ENCODE data around the gene GRAMD1A.
"Not testable (repeated sequence)": the region's sequence is repeated elsewhere in the genome, so short reads cannot be mapped to it uniquely, and the experiment has no call there.

Gene GRAMD1A

DNA sequence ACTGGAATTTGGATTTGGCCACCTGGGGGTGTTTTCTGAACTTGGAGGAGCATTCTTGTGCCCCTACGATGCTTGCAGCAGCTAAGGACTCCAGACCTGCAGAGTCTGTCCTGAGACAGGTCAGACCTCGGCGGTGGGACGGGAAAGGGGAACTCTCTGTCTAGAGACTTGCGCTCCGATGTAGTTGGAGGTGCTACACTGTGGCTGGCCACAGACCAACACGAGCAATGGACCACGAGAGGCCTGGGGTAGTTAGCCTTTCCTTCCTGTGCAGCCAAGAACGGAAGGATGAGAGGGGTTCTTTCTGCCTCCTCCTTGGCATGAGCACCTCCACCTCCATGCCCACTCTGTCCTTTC is 5.9 kb upstream of the GRAMD1A start:
- no peak overlapping the region for H3K27ac ChIP-seq (ENCODE audit: low read depth, low read length)
- H3K4me1 ChIP-seq (ENCODE audit: control insufficient read depth, insufficient read depth, low read length, unreplicated experiment) = peaks cover 7% of the 10 kb centered on the region
- H2AFZ ChIP-seq (ENCODE audit: low read length, unreplicated experiment) = no peak overlapping the region
- H3K4me3 ChIP-seq (ENCODE audit: low read depth, low read length) = no peak overlapping the region
- no peaks in the 10 kb centered on the region for H3K36me3 ChIP-seq (ENCODE audit: insufficient read depth, low read length)
- H3K27me3 ChIP-seq (ENCODE audit: insufficient read depth, low read length) = no peaks in the 10 kb centered on the region
- no peaks in the 10 kb centered on the region for H3K79me2 ChIP-seq (ENCODE audit: control insufficient read depth, insufficient read depth, low read length, unreplicated experiment)

DNA sequence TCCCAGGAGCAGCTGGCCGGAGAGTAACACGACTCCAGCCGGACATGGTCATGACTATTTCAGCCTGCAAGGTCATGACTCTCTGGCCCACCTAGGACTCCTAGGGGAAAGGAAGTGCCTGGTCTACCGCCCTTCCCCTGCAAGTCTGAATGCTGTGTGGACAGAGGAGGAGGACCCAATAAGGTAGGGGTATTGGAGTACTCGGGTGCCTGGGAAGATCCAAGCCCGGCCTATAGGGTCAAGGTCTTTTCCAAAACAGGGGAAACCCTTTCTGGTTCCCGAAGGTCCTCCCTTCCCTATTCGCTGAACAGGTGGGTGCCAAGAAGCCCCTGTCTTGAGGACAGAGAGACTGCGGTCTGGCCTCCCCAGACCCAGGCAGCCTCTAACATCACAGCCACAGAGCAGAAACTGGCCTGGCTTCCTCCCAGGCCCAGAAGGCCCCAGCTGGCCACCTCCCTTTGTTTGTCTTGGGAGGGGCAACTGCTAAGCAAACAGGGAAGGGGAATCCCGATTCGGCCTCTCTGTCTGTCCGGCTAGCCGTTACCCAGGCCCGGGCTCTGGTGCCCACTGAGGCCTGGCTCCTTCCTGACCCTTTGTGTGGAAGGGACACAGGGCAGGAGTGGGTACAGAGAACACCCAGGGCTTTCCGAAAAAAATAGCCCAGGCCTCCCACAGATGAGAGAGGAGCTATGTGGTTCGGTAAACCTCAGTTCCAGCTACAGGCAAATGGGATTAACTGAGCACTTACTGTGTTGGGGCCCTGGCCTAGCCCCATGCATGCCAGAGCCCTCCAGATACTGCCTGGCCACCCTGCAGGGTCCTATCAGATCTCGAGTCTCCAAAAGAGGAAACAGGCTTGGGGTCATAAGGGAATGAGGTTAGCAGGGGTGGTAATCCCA is 5.2 kb upstream of the GRAMD1A start:
- H3K4me3 ChIP-seq (ENCODE audit: low read depth, low read length) = no peak overlapping the region
- H2AFZ ChIP-seq (ENCODE audit: low read length, unreplicated experiment) = no peak overlapping the region

DNA sequence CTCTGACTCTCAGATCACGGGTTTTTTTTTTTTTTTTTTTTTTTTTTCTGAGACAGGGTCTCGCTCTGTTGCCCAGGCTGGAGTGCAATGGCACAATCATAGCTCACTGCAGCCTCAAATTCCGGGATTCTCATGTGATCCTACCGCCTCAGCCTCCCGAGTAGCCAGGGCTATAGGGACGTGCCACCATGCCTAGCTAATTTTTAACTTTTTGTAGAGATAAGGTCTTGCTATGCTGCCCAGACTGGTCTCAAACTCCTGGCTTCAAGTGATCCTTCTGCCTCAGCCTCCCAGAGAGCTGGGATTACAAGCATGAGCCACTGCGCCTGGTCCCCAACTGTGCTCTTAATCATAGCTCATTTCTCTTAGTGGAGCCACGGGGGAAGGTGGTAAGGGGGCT is 4.6 kb upstream of the GRAMD1A start:
- no peak overlapping the region for H3K4me3 ChIP-seq (ENCODE audit: low read depth, low read length)
- no peak overlapping the region for H2AFZ ChIP-seq (ENCODE audit: low read length, unreplicated experiment)
- no peak overlapping the region for H3K27ac ChIP-seq (ENCODE audit: low read depth, low read length)
- no peaks in the 10 kb centered on the region for H3K36me3 ChIP-seq (ENCODE audit: insufficient read depth, low read length)
- H3K4me1 ChIP-seq (ENCODE audit: control insufficient read depth, insufficient read depth, low read length, unreplicated experiment) = peaks cover 11% of the 10 kb centered on the region
- H3K27me3 ChIP-seq (ENCODE audit: insufficient read depth, low read length) = no peaks in the 10 kb centered on the region
- H3K79me2 ChIP-seq (ENCODE audit: control insufficient read depth, insufficient read depth, low read length, unreplicated experiment) = peaks cover 2% of the 10 kb centered on the region

More for the DNA sequence above, 5.2 kb upstream of the GRAMD1A start:
- Histone ChIP-seq H3K27ac (ENCODE audit: low read depth, low read length) (no peak overlapping the region), H3K27me3 (ENCODE audit: insufficient read depth, low read length) (no peaks in the 10 kb centered on the region), H3K36me3 (ENCODE audit: insufficient read depth, low read length) (no peaks in the 10 kb centered on the region), H3K79me2 (ENCODE audit: control insufficient read depth, insufficient read depth, low read length, unreplicated experiment) (peaks cover 1% of the 10 kb centered on the region), H3K4me1 (ENCODE audit: control insufficient read depth, insufficient read depth, low read length, unreplicated experiment) (peaks cover 11% of the 10 kb centered on the region)

DNA sequence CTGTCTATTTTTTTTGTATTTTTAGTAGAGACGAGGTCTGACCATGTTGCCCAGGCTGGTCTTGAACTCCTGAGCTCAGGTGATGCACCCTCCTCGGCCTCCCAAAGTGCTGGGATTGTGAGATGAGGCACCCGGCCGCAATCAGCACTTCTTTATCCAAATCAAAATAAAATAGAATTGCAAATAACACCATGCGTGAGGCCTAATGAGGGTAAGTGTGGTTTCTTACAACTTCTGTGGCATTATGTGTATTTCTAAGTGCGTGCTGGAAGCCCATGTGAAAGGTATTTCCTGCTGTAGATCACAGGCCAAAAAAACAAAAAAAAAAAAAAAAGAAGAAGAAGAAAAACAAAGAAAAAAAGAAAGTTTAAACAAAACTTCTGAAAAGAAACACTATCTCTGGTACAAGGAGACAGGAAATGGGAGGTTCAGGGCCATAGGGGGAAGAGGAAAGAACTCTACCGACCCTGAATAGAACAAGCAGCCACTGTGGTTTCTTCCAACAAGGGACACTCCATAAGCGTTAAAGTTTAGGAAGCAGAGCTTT is 3.0 kb upstream of the GRAMD1A start:
- Histone ChIP-seq H3K79me2 (ENCODE audit: control insufficient read depth, insufficient read depth, low read length, unreplicated experiment) (peaks cover 15% of the 10 kb centered on the region), H3K4me1 (ENCODE audit: control insufficient read depth, insufficient read depth, low read length, unreplicated experiment) (peaks cover 11% of the 10 kb centered on the region), H3K27me3 (ENCODE audit: insufficient read depth, low read length) (no peaks in the 10 kb centered on the region), H3K36me3 (ENCODE audit: insufficient read depth, low read length) (no peaks in the 10 kb centered on the region), H3K4me3 (ENCODE audit: low read depth, low read length) (no peak overlapping the region), H3K27ac (ENCODE audit: low read depth, low read length) (no peak overlapping the region), H2AFZ (ENCODE audit: low read length, unreplicated experiment) (no peak overlapping the region)

- H3K4me1 ChIP-seq (ENCODE audit: control insufficient read depth, insufficient read depth, low read length, unreplicated experiment) = peaks cover 11% of the 10 kb centered on the region
- H2AFZ ChIP-seq (ENCODE audit: low read length, unreplicated experiment); H3K27ac ChIP-seq (ENCODE audit: low read depth, low read length); H3K4me3 ChIP-seq (ENCODE audit: low read depth, low read length); H3K27me3 ChIP-seq (ENCODE audit: insufficient read depth, low read length); H3K36me3 ChIP-seq (ENCODE audit: insufficient read depth, low read length): not testable (repeated sequence)
- H3K79me2 ChIP-seq (ENCODE audit: control insufficient read depth, insufficient read depth, low read length, unreplicated experiment) = peaks cover 20% of the 10 kb centered on the region
Observed at GRCh38 chr19:34998224-34998623, 1.9 kb upstream of the GRAMD1A start.

DNA sequence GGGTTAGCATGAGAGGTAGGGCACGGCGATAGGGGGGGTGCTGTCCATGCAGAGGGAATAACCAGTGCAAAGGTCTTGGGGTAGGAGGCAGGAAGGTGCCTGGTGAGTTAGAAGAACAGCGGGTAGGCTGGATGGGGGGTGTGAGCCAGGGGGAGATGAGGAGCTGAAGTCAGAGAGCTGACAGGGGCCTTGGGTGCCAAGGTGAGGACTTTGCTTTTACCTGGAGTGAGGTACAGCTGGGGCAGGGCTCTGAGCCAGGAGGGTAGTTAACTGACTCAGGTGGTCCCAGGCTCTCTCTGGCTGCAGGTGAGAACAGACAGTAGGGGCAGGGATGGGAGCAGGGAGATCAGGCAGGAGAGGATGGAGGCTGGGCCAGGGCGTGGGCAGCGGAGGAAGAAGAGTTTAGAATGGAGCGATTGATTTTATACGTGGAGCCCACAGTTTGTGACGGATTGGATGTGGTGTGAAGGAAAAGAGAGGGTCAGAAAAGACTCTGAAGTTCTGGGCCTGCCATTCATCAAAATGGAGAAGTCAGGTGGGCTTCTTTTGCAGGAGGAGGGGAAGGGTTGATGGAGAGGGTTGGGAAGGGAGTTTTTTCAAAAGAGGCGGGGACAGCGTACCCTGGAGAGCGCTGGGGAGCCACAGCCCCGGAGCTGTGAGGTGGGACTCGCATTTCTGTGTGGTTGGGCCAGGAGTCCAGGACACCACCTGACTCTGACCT is 1.2 kb upstream of the GRAMD1A start:
- H3K4me3 ChIP-seq (ENCODE audit: low read depth, low read length) = peak overlapping the region; percentile 88
- H3K27ac ChIP-seq (ENCODE audit: low read depth, low read length) = peak overlapping the region; percentile 91; the same call in 1 of the 2 replicates

GRCh38 chr19:35000338-35000646 is 169 bp downstream of the GRAMD1A start:
- H3K27ac ChIP-seq (ENCODE audit: low read depth, low read length) = no peak overlapping the region
- H3K79me2 ChIP-seq (ENCODE audit: control insufficient read depth, insufficient read depth, low read length, unreplicated experiment) = peaks cover 33% of the 10 kb centered on the region
- peak overlapping the region; percentile 88 for H3K4me3 ChIP-seq (ENCODE audit: low read depth, low read length)
- H3K27me3 ChIP-seq (ENCODE audit: insufficient read depth, low read length) = no peaks in the 10 kb centered on the region
- H3K4me1 ChIP-seq (ENCODE audit: control insufficient read depth, insufficient read depth, low read length, unreplicated experiment) = peaks cover 11% of the 10 kb centered on the region
- no peak overlapping the region for H2AFZ ChIP-seq (ENCODE audit: low read length, unreplicated experiment)
- no peaks in the 10 kb centered on the region for H3K36me3 ChIP-seq (ENCODE audit: insufficient read depth, low read length)

More for the DNA sequence above, 1.2 kb upstream of the GRAMD1A start:
- no peaks in the 10 kb centered on the region for H3K36me3 ChIP-seq (ENCODE audit: insufficient read depth, low read length)
- peaks cover 26% of the 10 kb centered on the region for H3K79me2 ChIP-seq (ENCODE audit: control insufficient read depth, insufficient read depth, low read length, unreplicated experiment)
- no peaks in the 10 kb centered on the region for H3K27me3 ChIP-seq (ENCODE audit: insufficient read depth, low read length)
- peaks cover 11% of the 10 kb centered on the region for H3K4me1 ChIP-seq (ENCODE audit: control insufficient read depth, insufficient read depth, low read length, unreplicated experiment)
- H2AFZ ChIP-seq (ENCODE audit: low read length, unreplicated experiment) = peak overlapping the region; percentile 93

GRCh38 chr19:35000647-35001501 is 751 bp downstream of the GRAMD1A start:
- Histone ChIP-seq H3K79me2 (ENCODE audit: control insufficient read depth, insufficient read depth, low read length, unreplicated experiment) (peaks cover 33% of the 10 kb centered on the region), H2AFZ (ENCODE audit: low read length, unreplicated experiment) (no peak overlapping the region), H3K36me3 (ENCODE audit: insufficient read depth, low read length) (no peaks in the 10 kb centered on the region), H3K4me1 (ENCODE audit: control insufficient read depth, insufficient read depth, low read length, unreplicated experiment) (peaks cover 15% of the 10 kb centered on the region), H3K27me3 (ENCODE audit: insufficient read depth, low read length) (no peaks in the 10 kb centered on the region), H3K4me3 (ENCODE audit: low read depth, low read length) (peak overlapping the region; percentile 88), H3K27ac (ENCODE audit: low read depth, low read length) (peak overlapping the region; percentile 23; the same call in 1 of the 2 replicates)

DNA sequence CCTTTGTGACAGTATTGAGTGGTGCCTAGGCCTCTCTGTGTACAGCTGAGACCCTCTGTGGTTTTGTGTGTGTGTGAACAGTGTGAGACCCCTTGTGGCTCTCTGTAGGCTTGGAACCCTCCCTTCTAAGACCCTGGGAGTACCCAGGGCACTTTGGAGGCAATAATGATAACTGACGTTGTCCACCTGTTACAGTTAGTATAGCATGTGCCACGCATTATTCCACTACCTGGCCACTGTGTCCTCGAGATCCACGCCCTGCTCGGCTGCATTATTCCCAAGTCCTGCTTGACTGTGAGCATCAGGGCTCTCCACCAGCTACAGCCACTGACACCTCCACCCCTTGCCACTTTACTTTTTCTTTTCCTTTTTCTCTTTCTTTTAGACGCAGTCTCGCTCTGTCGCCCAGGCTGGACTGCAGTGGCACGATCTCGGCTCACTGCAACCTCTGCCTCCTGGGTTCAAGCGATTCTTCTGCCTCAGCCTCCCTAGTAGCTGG is 2.0 kb downstream of the GRAMD1A start:
- H3K4me3 ChIP-seq (ENCODE audit: low read depth, low read length) = 0 out of 2 replicates have a peak overlapping the region, but pooled peaks have one; percentile 88
- peaks cover 36% of the 10 kb centered on the region for H3K79me2 ChIP-seq (ENCODE audit: control insufficient read depth, insufficient read depth, low read length, unreplicated experiment)
- H3K36me3 ChIP-seq (ENCODE audit: insufficient read depth, low read length) = no peaks in the 10 kb centered on the region
- no peak overlapping the region for H3K27ac ChIP-seq (ENCODE audit: low read depth, low read length)
- H2AFZ ChIP-seq (ENCODE audit: low read length, unreplicated experiment) = no peak overlapping the region
- no peaks in the 10 kb centered on the region for H3K27me3 ChIP-seq (ENCODE audit: insufficient read depth, low read length)
- peaks cover 25% of the 10 kb centered on the region for H3K4me1 ChIP-seq (ENCODE audit: control insufficient read depth, insufficient read depth, low read length, unreplicated experiment)
